K562 (cell line): ENCODE data around the gene OVOL3. TPM values are rescaled to one million over a fixed set of nuclear protein-coding genes. Genes with fewer than 3 reads are reported as not detected.

Experiments
- ATAC-seq: fragments of 200-7000 bp; cut with Tn5 transposase; 3 replicates; pipeline ENCODE4 v1.9.1; 2020; ENCODE audit warnings: moderate library complexity
- BruUV-seq: library from RNA; stranded (reverse); fragments of 400-500 nt; replicated peaks from 2 replicates; lab custom pipeline; 2021; lab: Mats Ljungman, UMichigan
- CTCF ChIA-PET: fragments of 300-600 bp; formaldehyde crosslinking; extraction: SDS; loops from one replicate; lab custom pipeline; 2021; ENCODE audit warnings: low intra/inter-chr PET ratio; lab: Yijun Ruan, JAX
- POLR2A ChIA-PET: fragments of 300-600, 350-650 bp; sonication (Branson Sonifier 250); formaldehyde crosslinking; extraction: SDS; loops from one replicate; lab custom pipeline; 2021; ENCODE audit warnings: antibody characterized with exemption, inconsistent platforms; lab: Yijun Ruan, JAX
- DNase-seq, 4 experiments: peaks; one replicate each; pipeline versions ENCODE4 v3.0.0 to v3.0.0-alpha.2; 2011 to 2018; ENCODE audit warnings: low spot score in 3 of 4, mixed read lengths in 3 of 4; ENCODE audit errors: extremely low read depth in 1 of 4
- FAIRE-seq: peaks from 2 replicates; lab custom pipeline; 2011; peaks lifted over from hg19 to GRCh38; lab: Jason Lieb, UNC
- H2AFZ ChIP-seq: 2 replicates; pipeline ENCODE4 v1.6.0; 2011; ENCODE audit warnings: low read depth, low read length, control low read depth, inconsistent platforms
- H3K27ac ChIP-seq: fragments of 200-600 bp; 3 replicates; pipeline ENCODE4 v1.8.0; 2011; ENCODE audit warnings: low read depth, mild to moderate bottlenecking, control low read depth, inconsistent platforms, low read length, moderate library complexity, mixed read lengths; ENCODE audit errors: extremely low read depth
- H3K27me3 ChIP-seq, 2 experiments: fragments of 300-600 bp in 1 of 2; 2 replicates in 1 of 2; 3 replicates in 1 of 2; pipeline versions ENCODE4 v1.6.0 to v1.8.0; 2011; ENCODE audit warnings: inconsistent platforms in 2 of 2, low read length in 2 of 2, mild to moderate bottlenecking in 1 of 2, mixed read lengths in 1 of 2, moderate library complexity in 1 of 2; ENCODE audit not compliant: control insufficient read depth in 2 of 2, insufficient read depth in 2 of 2
- H3K36me3 ChIP-seq: fragments of 300-600 bp; 3 replicates; pipeline ENCODE4 v1.8.0; 2011; ENCODE audit warnings: mild to moderate bottlenecking, low read length, inconsistent platforms; ENCODE audit not compliant: control insufficient read depth, insufficient read depth
- H3K4me1 ChIP-seq, 2 experiments: fragments of 200-600 bp in 1 of 2; replicated peaks in 1 of 2; 2 replicates in 1 of 2; 3 replicates in 1 of 2; pipeline versions ENCODE4 v1.5.1 to v1.8.0; 2011; ENCODE audit warnings: inconsistent platforms in 2 of 2, low read length in 2 of 2, mild to moderate bottlenecking in 1 of 2, mixed read lengths in 1 of 2, moderate library complexity in 1 of 2; ENCODE audit not compliant: control insufficient read depth in 2 of 2, insufficient read depth in 2 of 2
- H3K4me2 ChIP-seq: 2 replicates; pipeline ENCODE4 v1.6.1; 2011; ENCODE audit warnings: low read length, control low read depth, inconsistent platforms, mixed read lengths; ENCODE audit not compliant: insufficient read depth
- H3K4me3 ChIP-seq: fragments of 200-600 bp; sonication (generic), shearing (Covaris generic); 2 replicates; pipeline ENCODE4 v1.5.1; 2016; ENCODE audit warnings: control low read depth, inconsistent platforms
- H3K79me2 ChIP-seq: fragments of 200-600 bp; 3 replicates; pipeline ENCODE4 v1.8.0; 2011; ENCODE audit warnings: low read length, inconsistent platforms; ENCODE audit not compliant: control insufficient read depth, insufficient read depth
- H3K9ac ChIP-seq, 2 experiments: 2 replicates each; pipeline versions ENCODE4 v1.6.0 to v1.6.1; 2011; ENCODE audit warnings: low read depth in 2 of 2, low read length in 2 of 2, control low read depth in 1 of 2, inconsistent platforms in 1 of 2, mild to moderate bottlenecking in 1 of 2, mixed read lengths in 1 of 2; ENCODE audit not compliant: insufficient read depth in 1 of 2
- H3K9me1 ChIP-seq: one replicate; pipeline ENCODE4 v1.6.0; 2011; ENCODE audit warnings: inconsistent platforms, mild to moderate bottlenecking, low read length, moderate library complexity; ENCODE audit not compliant: control insufficient read depth, insufficient read depth
- H3K9me3 ChIP-seq: replicated peaks from 2 replicates; pipeline ENCODE4 v1.5.1; 2011; ENCODE audit warnings: low read depth, low read length, inconsistent platforms; ENCODE audit not compliant: control insufficient read depth, insufficient read depth
- H4K20me1 ChIP-seq: replicated peaks from 2 replicates; pipeline ENCODE4 v1.6.1; 2011; ENCODE audit warnings: low read length, inconsistent platforms, mixed read lengths; ENCODE audit not compliant: control insufficient read depth, insufficient read depth
- DPF2 ChIP-seq: fragments of 450-650 bp; IDR thresholded peaks from 2 replicates; pipeline ENCODE4 v1.6.1; 2016
- GATAD2B ChIP-seq: fragments of 450-650 bp; IDR thresholded peaks from 2 replicates; pipeline ENCODE4 v1.6.1; 2017; ENCODE audit warnings: mild to moderate bottlenecking, borderline replicate concordance
- MCM2 ChIP-seq: fragments of 450-650 bp; IDR thresholded peaks from 2 replicates; pipeline ENCODE4 v1.6.1; 2017; ENCODE audit warnings: low read depth, mild to moderate bottlenecking
- MECOM ChIP-seq: fragments of 250-450 bp; sonication (Bioruptor Pico); IDR thresholded peaks from 2 replicates; pipeline ENCODE4 v1.8.0; 2022; ENCODE audit warnings: inconsistent platforms
- MEIS2 ChIP-seq: fragments of 450-650 bp; IDR thresholded peaks from 2 replicates; pipeline ENCODE4 v1.6.1; 2014; ENCODE audit warnings: mild to moderate bottlenecking; ENCODE audit not compliant: partially characterized antibody
- NFXL1 ChIP-seq: fragments of 450-650 bp; formaldehyde crosslinking; IDR thresholded peaks from 2 replicates; pipeline ENCODE4 v1.4.0; 2021; ENCODE audit warnings: mild to moderate bottlenecking
- NFYB ChIP-seq: IDR thresholded peaks from 2 replicates; pipeline ENCODE4 v1.6.1; 2011; ENCODE audit warnings: mild to moderate bottlenecking, moderate library complexity; ENCODE audit not compliant: insufficient read length; ENCODE audit errors: extremely low read depth
- POLR2A ChIP-seq: fragments of 450-650 bp; conservative IDR thresholded peaks from 2 replicates; pipeline ENCODE4 v1.6.1; 2016
- POLR2B ChIP-seq: fragments of 450-650 bp; IDR thresholded peaks from 2 replicates; pipeline ENCODE4 v1.6.1; 2018; ENCODE audit warnings: low read depth; ENCODE audit not compliant: partially characterized antibody
- POLR2G ChIP-seq: fragments of 200-400 bp; formaldehyde crosslinking; IDR thresholded peaks from 2 replicates; pipeline ENCODE4 v1.6.1; 2017; ENCODE audit warnings: low read depth, mild to moderate bottlenecking, antibody characterized with exemption, low read length, moderate library complexity
- RBFOX2 ChIP-seq: fragments of 200-400 bp; formaldehyde crosslinking; IDR thresholded peaks from 2 replicates; pipeline ENCODE4 v1.6.1; 2017; ENCODE audit warnings: low read depth, mild to moderate bottlenecking, low read length, moderate library complexity
- RUNX1 ChIP-seq: sonication (generic); IDR thresholded peaks from 2 replicates; pipeline ENCODE4 v1.6.1; 2016; ENCODE audit warnings: antibody characterized with exemption, low read depth
- THAP7 ChIP-seq: fragments of 250-450 bp; sonication (Bioruptor Pico); IDR thresholded peaks from 2 replicates; pipeline ENCODE4 v1.5.0; 2021
- ZNF740 ChIP-seq, 3 experiments: fragments of 200-800 bp in 1 of 3; sonication (Bioruptor generic) in 1 of 3; sonication (generic) in 1 of 3; formaldehyde crosslinking in 1 of 3; IDR thresholded peaks; 2 replicates each; pipeline versions ENCODE4 v1.6.1 to v1.8.0; 2016 to 2022; ENCODE audit warnings: mild to moderate bottlenecking in 2 of 3, missing compliant biosample characterization in 2 of 3, missing genetic modification characterization in 2 of 3, missing genetic modification reagents in 1 of 3
- WGBS: fragments of 100-300 bp; shearing (Covaris generic); methylation state at CpG from one replicate; pipeline ENCODE4 v1.1.6; 2016; ENCODE audit warnings: low coverage, mixed read lengths; ENCODE audit not compliant: insufficient coverage; ENCODE audit errors: missing lambda C conversion rate; 5-methylcytosine and 5-hydroxymethylcytosine counted together
- in situ Hi-C: fragments of 300-500 bp; cut with MboI; formaldehyde crosslinking; loops from 4 replicates; pipeline ENCODE4 v1.15.0; 2018; ENCODE audit warnings: inconsistent platforms, mixed read lengths
- intact Hi-C: fragments of 100-400 bp; cut with micrococcal nuclease; formaldehyde crosslinking; loops from 2 replicates; pipeline ENCODE4 v1.14.2; 2022
- polyA plus RNA-seq, 8 experiments: library from polyadenylated mRNA; depleted of rRNA in 4 of 8; stranded (reverse) in 5 of 8; unstranded in 3 of 8; fragments of >200 nt; fragmentation: Nextera tagmentation in 2 of 8; fragmentation: Illumina TruSeq in 1 of 8; extraction: Ambion mirVana in 2 of 8; extraction: Trizol in 1 of 8; gene quantifications; 2 replicates each; pipeline versions ENCODE4 v1.2.1 to v1.2.3, GENCODE V29; 2011 to 2014; ENCODE audit warnings: inconsistent platforms in 1 of 8, missing spikeins in 1 of 8
- total RNA-seq, 7 experiments: library from RNA; depleted of rRNA in 6 of 7; stranded (reverse); fragments of >200 nt in 6 of 7; fragmentation: Illumina TruSeq in 2 of 7; extraction: Trizol in 2 of 7; gene quantifications; 2 replicates each; pipeline versions ENCODE4 v1.2.1 to v1.2.3, GENCODE V29; 2011 to 2021; ENCODE audit warnings: low replicate concordance in 1 of 7

The OVOL3 gene
- total and polyA plus RNA-seq, 9 of the 15 experiments (the other 6 are each of a cell fraction or from before 2014, with no cell fraction given): not detected

GRCh38 chr19:36150586-36150985, 39.6 kb downstream of the OVOL3 start:
- Histone ChIP-seq H3K27me3 (no peaks in the 10 kb centered on the region), H4K20me1 (no peaks in the 10 kb centered on the region), H2AFZ (no peak overlapping the region), H3K4me1 (peaks cover 0 to 13% of the 10 kb centered on the region in 2 experiments; a peak in 2 of 5 replicates), H3K36me3 (peaks cover 60% of the 10 kb centered on the region; the same call in 2 of the 3 replicates), H3K4me2 (no peak overlapping the region), H3K4me3 (no peak overlapping the region), H3K9me3 (no peaks in the 10 kb centered on the region), H3K9ac (no peak overlapping the region), H3K27ac (no peak overlapping the region), H3K9me1 (no peaks in the 10 kb centered on the region), H3K79me2 (no peaks in the 10 kb centered on the region)
- no peak for ATAC-seq
- POLR2A ChIA-PET: interaction anchor here (0.5 to 1.6 kb wide), 3 partner anchors 10 to 281 kb away, joined by 3 to 4 read pairs (median 4); no protein-coding TSS in a partner anchor
- no peak for DNase-seq
- TF ChIP-seq MEIS2: no peak
- FAIRE-seq: no peak
- intact Hi-C loops: no loop called here
- CTCF ChIA-PET: no interaction called here
- no TSS peak for BruUV-seq
- in situ Hi-C loops: no loop called here
- WGBS: 93% methylated on average over 5 of the region's 5 CpGs

GRCh38 chr19:36151144-36152018, 40.4 kb downstream of the OVOL3 start:
- Histone ChIP-seq H3K4me3 (no peak overlapping the region), H3K4me1 (peaks cover 0 to 13% of the 10 kb centered on the region in 2 experiments; a peak in 2 of 5 replicates), H3K9me1 (no peaks in the 10 kb centered on the region), H3K4me2 (no peak overlapping the region), H3K27me3 (no peaks in the 10 kb centered on the region), H3K36me3 (peaks cover 52% of the 10 kb centered on the region; the same call in 2 of the 3 replicates), H3K27ac (no peak overlapping the region), H2AFZ (no peak overlapping the region), H3K9me3 (no peaks in the 10 kb centered on the region), H3K9ac (no peak overlapping the region), H3K79me2 (no peaks in the 10 kb centered on the region), H4K20me1 (no peaks in the 10 kb centered on the region)
- in situ Hi-C loops (no loop called here), intact Hi-C loops (no loop called here)
- FAIRE-seq (no peak), DNase-seq (peak in 1 of 4 experiments; percentile 22), ATAC-seq (peak; percentile 45; the same call in 2 of the 3 replicates)
- ChIA-PET POLR2A (interaction anchor here (1.5 kb wide), 1 partner anchor 20 kb away, joined by 3 read pairs; no protein-coding TSS in a partner anchor), CTCF (no interaction called here)
- 94% methylated on average over 21 of the region's 47 CpGs for WGBS
- BruUV-seq: no TSS peak
- TF ChIP-seq MCM2: no peak
- no peak for TF ChIP-seq THAP7 (CRISPR knock-in tag)
- no peak for TF ChIP-seq DPF2
- TF ChIP-seq ZNF740 (CRISPR knock-in tag; IDR thresholded peaks at IDR 0.05): 0 out of 2 replicates have a peak, but pooled peaks have one; percentile 26
- TF ChIP-seq ZNF740 (tag; IDR thresholded peaks at IDR 0.05): no peak
- no peak for TF ChIP-seq MECOM
- TF ChIP-seq NFXL1 (CRISPR knock-in tag): no peak
- peak; percentile 58 for TF ChIP-seq RBFOX2
- no peak for TF ChIP-seq GATAD2B
- peak; percentile 27 for TF ChIP-seq POLR2B
- no peak for TF ChIP-seq POLR2A
- TF ChIP-seq POLR2G: peak; percentile 44; the same call in 1 of the 2 replicates
- no peak for TF ChIP-seq NFYB
- no peak for TF ChIP-seq RUNX1
